Endothelial cell of umbilical vein (primary cell): ENCODE data around the gene STAT4.
A peak's percentile ranks its signal among the peaks of the same experiment; 100 is the strongest.

ENCODE experiments used
- EZH2 ChIP-seq: IDR thresholded peaks from 2 replicates; pipeline ENCODE4 v1.6.1; 2012; ENCODE audit warnings: borderline replicate concordance, low read depth, mild to moderate bottlenecking, moderate library complexity, low read length, inconsistent platforms; ENCODE audit not compliant: severe bottlenecking
- FOS ChIP-seq: IDR thresholded peaks from 2 replicates; pipeline ENCODE4 v1.6.1; 2011; ENCODE audit warnings: mild to moderate bottlenecking, low read length, moderate library complexity, borderline replicate concordance; ENCODE audit not compliant: insufficient read depth
- GATA2 ChIP-seq: IDR thresholded peaks from 2 replicates; pipeline ENCODE4 v1.7.0; 2011; ENCODE audit warnings: low read depth, mild to moderate bottlenecking, moderate library complexity, mixed read lengths, low read length; ENCODE audit not compliant: insufficient read length, insufficient read depth
- JUN ChIP-seq: IDR thresholded peaks from 2 replicates; pipeline ENCODE4 v1.6.1; 2011; ENCODE audit warnings: borderline replicate concordance, low read depth; ENCODE audit not compliant: insufficient read length, insufficient read depth
- POLR2A ChIP-seq: IDR thresholded peaks from 2 replicates; pipeline ENCODE4 v1.6.1; 2012; ENCODE audit warnings: low read depth, mild to moderate bottlenecking, control low read depth, low read length
- POLR2AphosphoS5 ChIP-seq: IDR thresholded peaks from 2 replicates; pipeline ENCODE4 v1.6.1; 2012; ENCODE audit warnings: low read depth, mild to moderate bottlenecking, control low read depth, low read length, moderate library complexity; ENCODE audit not compliant: insufficient read depth
- TF ChIP-seq, protein P1 (sequence below), 2 donors: IDR thresholded peaks; 1 replicate in 1 of 2; 2 replicates in 1 of 2; pipeline ENCODE4 v1.5.1; 2011; ENCODE audit warnings: low read length in 2 of 2, mild to moderate bottlenecking in 2 of 2, moderate library complexity in 2 of 2, control low read depth in 1 of 2, inconsistent platforms in 1 of 2, low read depth in 1 of 2; ENCODE audit not compliant: insufficient read depth in 1 of 2; ENCODE audit errors: extremely low read depth in 1 of 2
- TF ChIP-seq, protein P2 (sequence below): IDR thresholded peaks from 2 replicates; pipeline ENCODE4 v1.6.1; 2011; ENCODE audit not compliant: insufficient read depth, insufficient read length

DNA sequence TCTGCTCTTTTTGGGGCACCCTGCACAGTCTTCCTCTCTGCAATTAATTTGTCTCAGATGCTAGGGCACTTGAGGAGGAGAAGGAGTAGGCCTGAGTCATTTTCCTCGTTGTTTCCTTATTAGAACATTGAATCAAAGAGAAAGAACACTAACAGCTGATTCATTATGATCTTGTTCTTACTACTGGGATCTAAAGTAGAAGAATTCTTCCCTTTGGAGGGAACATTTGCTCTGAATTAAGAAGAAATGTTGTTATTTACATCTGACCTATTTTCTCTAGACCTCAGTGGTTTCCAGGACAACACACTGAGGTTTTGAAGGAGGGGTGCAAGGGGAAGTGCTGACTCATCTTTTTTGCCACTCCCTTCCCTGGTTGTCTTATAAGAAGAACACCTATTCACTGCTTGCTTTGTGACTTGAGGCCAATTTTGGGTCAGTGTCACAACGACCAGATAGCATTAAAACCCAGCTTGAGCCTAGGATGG, 112.5 kb downstream of the STAT4 start:
- TF ChIP-seq GATA2: no peak
- TF ChIP-seq, protein P1, sequence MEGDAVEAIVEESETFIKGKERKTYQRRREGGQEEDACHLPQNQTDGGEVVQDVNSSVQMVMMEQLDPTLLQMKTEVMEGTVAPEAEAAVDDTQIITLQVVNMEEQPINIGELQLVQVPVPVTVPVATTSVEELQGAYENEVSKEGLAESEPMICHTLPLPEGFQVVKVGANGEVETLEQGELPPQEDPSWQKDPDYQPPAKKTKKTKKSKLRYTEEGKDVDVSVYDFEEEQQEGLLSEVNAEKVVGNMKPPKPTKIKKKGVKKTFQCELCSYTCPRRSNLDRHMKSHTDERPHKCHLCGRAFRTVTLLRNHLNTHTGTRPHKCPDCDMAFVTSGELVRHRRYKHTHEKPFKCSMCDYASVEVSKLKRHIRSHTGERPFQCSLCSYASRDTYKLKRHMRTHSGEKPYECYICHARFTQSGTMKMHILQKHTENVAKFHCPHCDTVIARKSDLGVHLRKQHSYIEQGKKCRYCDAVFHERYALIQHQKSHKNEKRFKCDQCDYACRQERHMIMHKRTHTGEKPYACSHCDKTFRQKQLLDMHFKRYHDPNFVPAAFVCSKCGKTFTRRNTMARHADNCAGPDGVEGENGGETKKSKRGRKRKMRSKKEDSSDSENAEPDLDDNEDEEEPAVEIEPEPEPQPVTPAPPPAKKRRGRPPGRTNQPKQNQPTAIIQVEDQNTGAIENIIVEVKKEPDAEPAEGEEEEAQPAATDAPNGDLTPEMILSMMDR (IDR thresholded peaks at IDR 0.05; ENCODE audit: extremely low read depth in 1 of 2, insufficient read depth in 1 of 2, low read depth in 1 of 2, low read length in 2 of 2): no peak
- no peak for TF ChIP-seq EZH2
- no peak for TF ChIP-seq POLR2A
- TF ChIP-seq POLR2AphosphoS5: no peak
- peak; percentile 22 for TF ChIP-seq JUN
- TF ChIP-seq, protein P2, sequence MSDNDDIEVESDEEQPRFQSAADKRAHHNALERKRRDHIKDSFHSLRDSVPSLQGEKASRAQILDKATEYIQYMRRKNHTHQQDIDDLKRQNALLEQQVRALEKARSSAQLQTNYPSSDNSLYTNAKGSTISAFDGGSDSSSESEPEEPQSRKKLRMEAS: no peak
- peak; percentile 65 for TF ChIP-seq FOS
